OCI-LY1 (cell line): ENCODE data around the gene IMMP2L.

Experiments used
- H2AFZ ChIP-seq: fragments of 200-600 bp; sonication (generic), shearing (Covaris generic); 2 replicates; pipeline ENCODE4 v1.6.0; 2014; ENCODE audit warnings: antibody characterized with exemption, mild to moderate bottlenecking, low read length
- H3F3A ChIP-seq: fragments of 200-600 bp; sonication (generic), shearing (Covaris generic); 2 replicates; pipeline ENCODE4 v1.6.0; 2014; ENCODE audit warnings: mild to moderate bottlenecking, antibody characterized with exemption, low read length, moderate library complexity; ENCODE audit not compliant: insufficient read depth
- H3K27ac ChIP-seq: fragments of 200-600 bp; sonication (generic); 2 replicates; pipeline ENCODE4 v1.5.1; 2014; ENCODE audit warnings: low read length, mixed run types, mild to moderate bottlenecking, low read depth; ENCODE audit not compliant: poor library complexity, severe bottlenecking
- H3K27me3 ChIP-seq: fragments of 200-600 bp; sonication (generic); 2 replicates; pipeline ENCODE4 v1.6.0; 2014; ENCODE audit warnings: antibody characterized with exemption, mild to moderate bottlenecking, low read length, moderate library complexity; ENCODE audit not compliant: insufficient read depth
- H3K36me3 ChIP-seq: fragments of 200-600 bp; sonication (generic); 2 replicates; pipeline ENCODE4 v1.6.1; 2014; ENCODE audit warnings: mild to moderate bottlenecking, antibody characterized with exemption, low read length, moderate library complexity, mixed read lengths; ENCODE audit not compliant: insufficient read depth
- H3K4me1 ChIP-seq: fragments of 200-600 bp; sonication (generic); 2 replicates; pipeline ENCODE4 v1.5.1; 2014; ENCODE audit warnings: mild to moderate bottlenecking, low read length, moderate library complexity; ENCODE audit not compliant: insufficient read depth, severe bottlenecking
- H3K4me2 ChIP-seq: fragments of 200-600 bp; sonication (generic), shearing (Covaris generic); 2 replicates; pipeline ENCODE4 v1.6.1; 2014; ENCODE audit warnings: low read length
- H3K4me3 ChIP-seq: fragments of 200-600 bp; sonication (generic); 2 replicates; pipeline ENCODE4 v1.5.1; 2014; ENCODE audit warnings: low read length, low read depth, mild to moderate bottlenecking, mixed read lengths; ENCODE audit not compliant: poor library complexity, severe bottlenecking
- H3K79me2 ChIP-seq: fragments of 200-600 bp; shearing (Covaris generic); 2 replicates; pipeline ENCODE4 v1.6.1; 2016; ENCODE audit warnings: mixed run types, low read length, mixed read lengths; ENCODE audit not compliant: insufficient read depth
- H3K9ac ChIP-seq: fragments of 200-600 bp; sonication (generic), shearing (Covaris generic); 2 replicates; pipeline ENCODE4 v1.6.1; 2014; ENCODE audit warnings: mild to moderate bottlenecking, low read length, mixed read lengths
- H3K9me2 ChIP-seq: fragments of 200-600 bp; sonication (generic), shearing (Covaris generic); 2 replicates; pipeline ENCODE4 v1.6.1; 2014; ENCODE audit warnings: low read depth, mild to moderate bottlenecking, low read length, mixed read lengths
- H3K9me3 ChIP-seq: fragments of 200-600 bp; shearing (Covaris generic); 2 replicates; pipeline ENCODE4 v1.6.1; 2014; ENCODE audit warnings: low read length, mixed read lengths
- H4K20me1 ChIP-seq: fragments of 200-600 bp; sonication (generic), shearing (Covaris generic); 2 replicates; pipeline ENCODE4 v1.6.0; 2016; ENCODE audit warnings: mild to moderate bottlenecking, low read length; ENCODE audit not compliant: insufficient read depth
- EZH2 ChIP-seq: fragments of 200-600 bp; sonication (generic), shearing (Covaris generic); IDR thresholded peaks from 2 replicates; pipeline ENCODE4 v1.8.0; 2017; ENCODE audit warnings: borderline replicate concordance, mixed run types, mild to moderate bottlenecking, antibody characterized with exemption, low read length, moderate library complexity, mixed read lengths
- TF ChIP-seq, protein P1 (sequence below): fragments of 200-600 bp; sonication (generic), shearing (Covaris generic); IDR thresholded peaks from 2 replicates; pipeline ENCODE4 v1.5.1; 2017; ENCODE audit warnings: mild to moderate bottlenecking, antibody characterized with exemption, low read length, moderate library complexity, mixed read lengths

The IMMP2L gene

DNA sequence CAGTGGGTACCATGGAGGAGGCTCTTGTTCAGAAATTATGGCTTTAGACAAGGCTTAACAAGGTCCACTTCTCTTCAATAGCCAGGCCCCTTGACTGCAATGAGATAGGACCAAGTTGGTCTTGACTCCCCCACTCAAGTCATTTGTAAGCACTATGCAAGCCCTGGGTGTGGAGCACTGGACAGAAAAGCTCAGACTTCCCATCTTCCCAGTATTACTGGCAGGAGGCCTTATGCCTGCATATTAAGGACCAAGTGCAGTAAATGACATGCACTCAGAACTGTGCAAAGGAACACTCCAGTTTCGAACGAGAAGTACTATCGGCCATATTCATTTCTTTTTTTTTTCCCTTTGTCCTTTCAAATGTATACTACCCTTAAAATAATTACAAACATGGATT, 789.7 kb downstream of the IMMP2L start:
- H3K4me1 ChIP-seq: no peaks in the 10 kb centered on the region
- H3K4me2 ChIP-seq: no peak overlapping the region
- no peak overlapping the region for H2AFZ ChIP-seq
- H3F3A ChIP-seq: no peaks in the 10 kb centered on the region
- H3K4me3 ChIP-seq: no peak overlapping the region
- TF ChIP-seq, protein P1, sequence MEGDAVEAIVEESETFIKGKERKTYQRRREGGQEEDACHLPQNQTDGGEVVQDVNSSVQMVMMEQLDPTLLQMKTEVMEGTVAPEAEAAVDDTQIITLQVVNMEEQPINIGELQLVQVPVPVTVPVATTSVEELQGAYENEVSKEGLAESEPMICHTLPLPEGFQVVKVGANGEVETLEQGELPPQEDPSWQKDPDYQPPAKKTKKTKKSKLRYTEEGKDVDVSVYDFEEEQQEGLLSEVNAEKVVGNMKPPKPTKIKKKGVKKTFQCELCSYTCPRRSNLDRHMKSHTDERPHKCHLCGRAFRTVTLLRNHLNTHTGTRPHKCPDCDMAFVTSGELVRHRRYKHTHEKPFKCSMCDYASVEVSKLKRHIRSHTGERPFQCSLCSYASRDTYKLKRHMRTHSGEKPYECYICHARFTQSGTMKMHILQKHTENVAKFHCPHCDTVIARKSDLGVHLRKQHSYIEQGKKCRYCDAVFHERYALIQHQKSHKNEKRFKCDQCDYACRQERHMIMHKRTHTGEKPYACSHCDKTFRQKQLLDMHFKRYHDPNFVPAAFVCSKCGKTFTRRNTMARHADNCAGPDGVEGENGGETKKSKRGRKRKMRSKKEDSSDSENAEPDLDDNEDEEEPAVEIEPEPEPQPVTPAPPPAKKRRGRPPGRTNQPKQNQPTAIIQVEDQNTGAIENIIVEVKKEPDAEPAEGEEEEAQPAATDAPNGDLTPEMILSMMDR: no peak
- TF ChIP-seq EZH2: no peak
- no peaks in the 10 kb centered on the region for H3K9me3 ChIP-seq
- no peaks in the 10 kb centered on the region for H3K36me3 ChIP-seq
- no peak overlapping the region for H3K27ac ChIP-seq
- H4K20me1 ChIP-seq: no peaks in the 10 kb centered on the region
- no peaks in the 10 kb centered on the region for H3K79me2 ChIP-seq
- H3K9me2 ChIP-seq: no peaks in the 10 kb centered on the region
- no peaks in the 10 kb centered on the region for H3K27me3 ChIP-seq
- no peak overlapping the region for H3K9ac ChIP-seq

DNA sequence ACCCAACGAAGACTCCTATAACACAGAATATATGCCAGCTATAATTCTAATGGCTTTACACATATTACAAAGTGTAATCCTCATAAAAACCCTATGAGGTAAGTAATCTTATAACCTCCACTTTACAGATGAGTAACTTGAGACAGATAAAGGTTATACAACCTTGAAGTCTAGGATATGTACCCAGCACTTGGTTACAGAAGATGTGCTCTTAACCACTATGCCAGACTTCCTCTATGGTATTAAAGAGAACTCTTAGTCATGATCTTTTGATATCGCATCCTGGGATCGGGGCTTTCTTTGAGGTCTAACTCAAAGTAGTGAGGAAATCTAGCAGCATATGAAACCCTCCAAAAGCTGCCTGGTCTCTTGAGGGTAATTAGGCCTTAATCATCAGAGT, 790.6 kb downstream of the IMMP2L start:
- Histone ChIP-seq H3F3A (no peaks in the 10 kb centered on the region), H2AFZ (no peak overlapping the region), H3K4me2 (no peak overlapping the region), H3K27me3 (no peaks in the 10 kb centered on the region), H3K4me3 (no peak overlapping the region), H3K36me3 (no peaks in the 10 kb centered on the region), H3K4me1 (no peaks in the 10 kb centered on the region), H3K9me3 (no peaks in the 10 kb centered on the region), H4K20me1 (no peaks in the 10 kb centered on the region), H3K27ac (no peak overlapping the region), H3K9me2 (no peaks in the 10 kb centered on the region), H3K79me2 (no peaks in the 10 kb centered on the region), H3K9ac (no peak overlapping the region)
- TF ChIP-seq, protein P1: no peak
- TF ChIP-seq EZH2: no peak

DNA sequence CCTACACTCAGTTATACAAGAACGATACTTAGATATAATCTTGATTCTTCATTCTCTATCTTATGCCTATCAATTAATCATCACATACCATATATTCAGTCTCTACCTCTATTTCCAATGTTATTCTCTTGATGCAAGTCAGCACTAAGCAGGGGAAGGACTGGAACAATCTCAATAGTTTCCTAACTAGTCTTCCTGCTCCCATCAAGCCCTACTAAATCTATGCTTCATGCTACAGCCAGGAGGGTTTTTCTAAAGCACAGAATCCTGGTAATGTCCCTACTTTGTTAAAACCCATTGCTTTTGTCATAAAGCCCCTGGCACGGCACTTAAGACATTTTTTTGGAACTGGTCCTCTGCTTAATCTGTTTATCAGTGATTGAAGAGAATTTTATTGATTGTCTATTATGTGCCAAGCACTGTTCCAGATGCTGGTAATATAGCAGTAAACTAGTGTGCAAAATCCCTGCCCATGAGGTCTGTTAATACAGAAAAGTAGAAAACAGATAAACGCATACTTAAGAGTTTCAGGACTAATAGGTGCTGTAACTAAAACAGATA, 794.7 kb downstream of the IMMP2L start:
- no peak overlapping the region for H2AFZ ChIP-seq
- no peak overlapping the region for H3K4me2 ChIP-seq
- H3K4me1 ChIP-seq: no peaks in the 10 kb centered on the region
- no peaks in the 10 kb centered on the region for H4K20me1 ChIP-seq
- no peaks in the 10 kb centered on the region for H3K27me3 ChIP-seq
- no peaks in the 10 kb centered on the region for H3K79me2 ChIP-seq
- H3K9ac ChIP-seq: no peak overlapping the region
- no peaks in the 10 kb centered on the region for H3K9me3 ChIP-seq
- no peak overlapping the region for H3K4me3 ChIP-seq
- H3F3A ChIP-seq: no peaks in the 10 kb centered on the region
- no peak for TF ChIP-seq EZH2
- TF ChIP-seq, protein P1: no peak
- H3K9me2 ChIP-seq: no peaks in the 10 kb centered on the region
- H3K36me3 ChIP-seq: no peaks in the 10 kb centered on the region
- H3K27ac ChIP-seq: no peak overlapping the region
